HG03521 (cell line): ENCODE results near the gene KEAP1.
"Not testable (repeated sequence)": the region's sequence is repeated elsewhere in the genome, so short reads cannot be mapped to it uniquely, and the experiment has no call there.

Source experiments
- ATAC-seq: cut with Tn5 transposase; IDR thresholded peaks from one replicate; pipeline ENCODE4 v1.9.1; 2021; ENCODE audit warnings: mild to moderate bottlenecking, moderate library complexity; ENCODE audit not compliant: unreplicated experiment

The KEAP1 gene

DNA sequence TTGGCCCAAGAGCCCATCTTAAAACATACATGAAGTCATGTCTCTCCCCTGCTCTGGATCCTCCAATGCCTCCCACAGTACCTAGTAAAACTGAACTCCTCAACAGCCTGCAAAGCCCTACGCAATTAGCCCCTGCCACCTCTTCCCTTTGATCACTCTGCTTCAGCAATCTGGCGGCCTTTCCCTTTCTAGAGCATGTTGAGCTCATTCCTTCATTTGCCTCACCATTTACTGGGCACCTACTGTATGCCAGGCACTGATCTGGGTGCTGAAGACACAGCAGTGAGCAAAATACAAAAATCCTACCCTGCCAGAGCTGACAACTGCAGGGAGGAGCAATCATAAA is 2.9 kb downstream of the KEAP1 start:
- no peak for ATAC-seq

DNA sequence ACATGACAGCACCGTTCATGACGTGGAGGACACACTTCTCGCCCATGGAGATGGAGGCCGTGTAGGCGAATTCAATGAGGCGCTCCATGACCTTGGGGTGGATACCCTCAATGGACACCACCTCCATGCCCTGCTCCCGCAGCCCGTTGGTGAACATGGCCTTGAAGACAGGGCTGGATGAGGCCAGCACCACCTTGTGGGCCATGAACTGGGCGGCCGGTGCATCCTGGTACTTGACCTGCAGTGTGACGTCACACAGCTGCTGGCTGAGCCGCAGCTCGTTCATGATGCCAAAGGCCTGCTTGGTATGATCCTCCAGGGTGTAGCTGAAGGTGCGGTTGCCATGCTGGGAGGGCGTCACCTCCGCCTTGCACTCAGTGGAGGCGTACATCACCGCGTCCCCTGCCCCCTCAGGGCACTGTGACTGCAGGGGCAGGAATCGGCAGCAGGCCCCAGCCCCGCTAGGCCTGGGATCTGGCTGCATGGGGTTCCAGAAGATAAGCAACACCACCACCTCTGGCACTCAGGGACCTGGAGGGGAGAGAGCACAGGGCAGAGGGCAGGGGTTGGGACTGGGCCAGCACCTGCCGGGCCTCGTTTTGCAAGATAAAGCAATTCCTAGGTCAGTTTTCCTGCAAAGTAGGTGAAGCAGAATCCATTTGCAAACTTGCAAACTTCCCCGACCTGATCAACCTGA is 3.5 kb downstream of the KEAP1 start:
- no peak for ATAC-seq

DNA sequence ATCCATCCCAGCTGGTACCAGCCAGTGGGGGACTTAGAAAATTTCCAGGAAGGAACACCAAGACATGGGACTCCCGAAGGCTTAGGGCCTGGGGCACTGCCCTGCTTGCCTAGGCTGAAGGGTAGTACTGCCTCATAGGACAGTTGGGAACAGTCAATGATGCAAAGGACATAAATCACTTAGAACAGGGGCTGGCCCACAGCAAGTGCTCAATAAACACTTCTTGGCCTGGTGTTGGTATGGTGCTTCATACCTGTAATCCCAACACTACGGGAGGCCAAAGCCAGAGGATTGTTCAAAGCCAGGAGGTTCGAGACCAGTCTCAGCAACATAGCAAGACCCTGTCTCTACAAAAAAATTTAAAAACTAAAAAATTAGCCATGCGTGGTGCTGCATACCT is 5.8 kb downstream of the KEAP1 start:
- no peak for ATAC-seq

DNA sequence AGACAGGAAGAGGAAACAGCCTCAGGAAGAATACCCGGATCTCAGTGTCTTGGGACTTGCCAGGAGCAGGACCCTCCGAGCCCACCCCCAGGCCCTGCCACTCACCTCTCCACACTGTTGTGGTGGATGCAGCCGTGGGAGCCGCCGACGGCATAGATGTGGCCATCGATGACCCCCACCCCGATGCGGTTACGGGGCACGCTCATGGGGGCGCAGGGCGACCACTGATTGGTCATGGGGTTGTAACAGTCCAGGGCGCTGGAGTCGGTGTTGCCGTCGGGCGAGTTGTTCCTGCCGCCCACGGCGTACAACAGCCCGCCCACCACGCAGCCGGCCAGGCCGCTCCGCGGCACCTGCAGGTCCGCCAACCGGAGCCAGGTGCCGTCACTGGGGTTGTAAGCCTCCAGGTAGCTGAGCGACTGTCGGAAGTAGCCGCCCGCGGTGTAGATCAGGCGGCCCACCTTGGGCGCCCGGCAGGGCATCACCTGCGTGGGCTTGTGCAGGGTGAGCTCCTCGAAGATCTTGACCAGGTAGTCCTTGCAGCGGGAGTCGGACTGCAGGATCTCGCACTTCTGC is 11.6 kb downstream of the KEAP1 start:
- ATAC-seq = no peak

DNA sequence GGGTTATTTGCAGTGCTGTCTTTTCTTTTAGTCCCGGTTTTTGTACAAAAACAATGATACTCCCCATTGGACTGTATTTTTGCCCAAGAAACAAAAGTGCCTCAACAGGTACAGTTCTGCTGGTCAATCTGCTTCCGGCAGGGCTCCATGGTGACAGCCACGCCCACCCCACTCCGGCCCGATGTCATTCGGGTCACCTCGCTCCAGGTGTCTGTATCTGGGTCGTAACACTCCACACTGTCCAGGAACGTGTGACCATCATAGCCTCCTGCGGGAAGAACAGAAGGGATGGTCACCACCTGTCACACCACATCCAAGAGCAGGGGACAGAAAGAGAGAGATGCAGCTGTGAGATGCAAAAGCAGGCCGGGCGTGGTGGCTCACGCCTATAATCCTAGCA is 16.6 kb downstream of the KEAP1 start:
- ATAC-seq = no peak

DNA sequence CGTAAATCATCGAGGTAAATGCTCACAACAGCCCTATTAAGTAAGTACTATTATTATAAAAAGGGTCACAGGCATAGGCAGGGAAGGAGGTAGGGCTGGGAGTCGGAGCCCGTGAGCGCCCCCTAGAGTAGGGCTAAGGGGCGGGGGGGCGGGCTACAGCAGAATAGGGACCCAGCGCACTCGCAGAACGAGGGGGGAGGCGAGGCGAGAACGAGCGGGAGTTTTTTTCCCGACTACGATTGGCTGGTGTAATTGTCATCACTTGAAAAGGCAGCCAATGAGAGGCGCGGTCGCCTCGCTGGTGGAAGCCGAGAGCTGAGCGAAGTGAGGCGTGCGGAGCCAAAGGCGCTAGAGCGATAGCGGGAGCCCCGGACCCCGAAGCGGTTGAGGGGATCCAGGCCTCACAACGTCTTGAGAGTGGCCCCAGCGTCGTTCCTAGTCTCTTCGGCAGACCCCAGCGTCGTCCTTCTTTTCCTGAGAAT is 24.2 kb downstream of the KEAP1 start:
- ATAC-seq = no peak

DNA sequence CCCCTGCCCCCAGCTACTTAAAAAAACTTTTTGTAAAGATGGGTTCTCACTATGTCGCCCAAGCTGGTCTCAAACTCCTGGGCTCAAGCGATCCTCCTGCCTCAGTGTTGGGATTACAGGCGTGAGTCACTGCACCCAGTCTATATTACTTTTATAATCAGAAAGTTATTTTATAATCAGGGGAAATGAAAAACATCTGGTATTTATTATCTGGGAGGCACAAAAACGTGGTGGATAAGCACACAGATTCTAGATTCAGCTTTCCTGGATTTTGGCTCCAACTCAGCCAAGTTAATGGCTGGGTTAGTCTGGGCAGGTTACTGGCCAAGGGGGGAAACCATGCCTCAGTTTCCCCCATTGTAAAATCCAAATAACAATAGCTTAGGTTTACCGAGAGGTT is 24.7 kb downstream of the KEAP1 start:
- ATAC-seq = no peak

DNA sequence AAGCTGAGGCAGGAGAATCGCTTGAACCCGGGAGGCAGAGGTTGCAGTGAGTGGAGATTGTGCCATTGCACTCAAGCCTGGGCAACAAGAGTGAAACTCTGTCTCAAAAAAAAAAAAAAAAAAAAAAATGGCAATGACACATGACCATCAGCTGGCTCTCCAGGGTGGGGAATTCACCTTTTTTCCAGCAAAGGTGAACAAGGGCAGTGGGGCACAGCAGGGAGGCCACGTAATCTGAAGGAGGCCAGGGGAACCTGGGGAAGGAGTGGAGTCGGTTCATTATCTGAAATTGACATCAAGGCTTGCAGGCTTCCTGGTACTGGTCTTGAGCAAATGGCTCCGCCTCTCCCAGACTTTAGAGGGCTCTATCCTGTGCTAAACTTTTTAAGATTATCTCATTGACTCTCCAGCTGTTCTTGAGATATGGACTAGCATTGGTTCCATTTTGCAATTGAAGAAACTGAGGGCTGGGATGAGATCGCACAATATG is 28.1 kb downstream of the KEAP1 start:
- no peak for ATAC-seq

DNA sequence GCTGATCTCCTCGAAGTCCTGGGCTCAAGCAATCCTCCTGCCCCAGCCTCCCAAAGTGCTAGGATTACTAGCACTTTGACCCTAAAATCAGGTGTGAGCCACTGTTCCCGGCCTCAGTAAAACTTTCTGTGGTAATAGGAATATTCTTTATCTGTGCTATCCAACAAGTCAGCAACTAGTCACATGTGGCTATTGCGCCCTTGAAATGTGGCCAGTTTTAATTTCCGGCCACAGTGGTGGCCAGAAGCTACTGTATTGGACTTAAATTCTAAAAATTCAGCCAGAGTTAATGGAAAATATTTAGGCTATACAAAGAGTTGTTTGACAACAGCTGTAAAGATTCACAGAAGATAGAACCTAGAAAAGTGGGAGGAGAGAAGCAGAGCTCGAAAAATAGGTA is 30.0 kb downstream of the KEAP1 start:
- ATAC-seq = no peak

DNA sequence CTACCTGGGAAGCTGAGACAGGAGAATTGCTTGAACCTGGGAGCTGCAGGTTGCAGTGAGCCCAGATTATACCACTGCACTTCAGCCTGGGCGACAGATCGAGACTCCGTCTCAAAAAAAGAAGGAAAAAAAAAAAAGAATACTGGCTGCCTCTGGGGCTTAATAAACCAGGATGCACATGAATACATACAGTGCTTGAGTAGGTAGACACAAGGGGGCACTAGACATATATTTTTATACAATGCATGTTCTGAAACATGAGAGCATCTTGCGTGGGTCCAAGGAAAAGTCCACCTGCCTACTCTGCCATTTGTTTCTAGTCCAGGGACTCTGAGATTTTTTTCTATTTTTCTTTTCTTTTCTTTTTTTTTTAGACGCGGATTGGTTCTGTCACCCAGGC is 31.2 kb downstream of the KEAP1 start:
- ATAC-seq = no peak

DNA sequence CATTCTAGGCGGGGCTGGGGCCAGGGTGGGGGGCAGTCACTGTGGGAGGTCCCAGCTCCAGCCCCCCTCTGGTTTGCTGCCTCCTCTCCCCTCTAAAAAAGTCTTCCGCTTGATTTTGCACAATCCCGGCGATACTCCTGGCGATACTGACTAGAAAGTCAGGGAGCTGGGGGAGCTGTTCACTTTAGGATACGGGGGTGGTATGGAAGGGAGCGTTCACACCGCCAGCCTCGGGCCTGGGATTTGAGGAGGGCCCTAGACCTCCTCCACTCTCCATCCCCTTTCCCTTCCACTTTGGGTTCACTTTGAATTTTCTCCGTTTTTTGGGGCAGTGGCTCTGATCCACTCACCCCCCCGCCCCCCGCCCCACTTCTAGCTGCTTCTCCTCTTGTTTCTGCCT is 35.0 kb downstream of the KEAP1 start:
- no peak for ATAC-seq

DNA sequence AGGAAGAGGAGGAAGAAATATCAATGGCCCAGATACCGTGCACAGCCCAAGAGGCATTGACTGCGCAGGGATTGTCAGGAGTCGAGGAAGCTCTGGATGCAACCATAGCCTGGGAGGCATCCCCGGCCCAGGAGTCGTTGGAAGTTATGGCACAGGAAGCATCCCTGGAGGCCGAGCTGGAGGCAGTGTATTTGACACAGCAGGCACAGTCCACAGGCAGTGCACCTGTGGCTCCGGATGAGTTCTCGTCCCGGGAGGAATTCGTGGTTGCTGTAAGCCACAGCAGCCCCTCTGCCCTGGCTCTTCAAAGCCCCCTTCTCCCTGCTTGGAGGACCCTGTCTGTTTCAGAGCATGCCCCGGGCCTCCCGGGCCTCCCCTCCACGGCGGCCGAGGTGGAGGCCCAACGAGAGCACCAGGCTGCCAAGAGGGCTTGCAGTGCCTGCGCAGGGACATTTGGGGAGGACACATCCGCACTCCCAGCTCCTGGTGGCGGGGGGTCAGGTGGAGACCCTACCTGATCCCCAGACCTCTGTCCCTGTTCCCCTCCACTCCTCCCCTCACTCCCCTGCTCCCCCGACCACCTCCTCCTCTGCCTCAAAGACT is 36.0 kb downstream of the KEAP1 start:
- ATAC-seq = no peak

DNA sequence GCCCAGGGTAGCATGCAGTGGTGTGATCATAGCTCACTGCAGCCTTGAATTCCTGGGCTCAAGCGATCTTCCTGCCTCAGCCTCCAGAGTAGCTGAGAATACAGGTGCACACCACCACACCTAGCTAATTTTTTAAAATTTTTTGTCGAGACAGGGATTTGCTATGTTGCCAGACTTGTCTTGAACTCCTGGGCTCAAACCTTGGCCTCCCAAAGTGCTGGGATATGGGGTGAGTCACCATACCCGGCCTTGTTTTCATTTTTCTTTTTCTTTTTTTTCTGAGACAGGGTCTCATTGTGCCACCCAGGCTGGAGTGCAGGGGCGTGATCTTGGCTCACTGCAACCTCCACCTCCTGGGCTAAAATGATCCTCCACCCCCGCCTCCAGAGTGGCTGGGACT is 38.7 kb downstream of the KEAP1 start:
- no peak for ATAC-seq

DNA sequence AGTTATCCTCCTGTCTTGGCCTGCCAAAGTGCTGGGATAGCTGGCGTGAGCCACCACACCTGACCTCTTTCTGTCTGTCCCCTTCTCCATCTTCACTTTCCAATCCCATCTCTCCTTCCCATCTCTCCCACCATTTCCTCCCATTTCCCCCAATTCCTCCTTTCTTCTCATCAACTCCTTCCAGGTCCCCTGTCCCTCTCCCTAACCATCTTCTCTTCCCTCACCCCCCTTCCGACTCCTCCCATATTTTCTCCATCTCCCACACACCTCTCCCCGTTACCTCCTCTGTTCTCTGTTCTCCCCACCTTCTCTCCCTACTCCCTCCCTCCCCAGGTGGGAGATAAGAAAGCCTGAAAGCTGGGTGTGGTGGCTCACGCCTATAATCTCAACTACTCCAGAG is 40.6 kb downstream of the KEAP1 start:
- ATAC-seq = no peak

DNA sequence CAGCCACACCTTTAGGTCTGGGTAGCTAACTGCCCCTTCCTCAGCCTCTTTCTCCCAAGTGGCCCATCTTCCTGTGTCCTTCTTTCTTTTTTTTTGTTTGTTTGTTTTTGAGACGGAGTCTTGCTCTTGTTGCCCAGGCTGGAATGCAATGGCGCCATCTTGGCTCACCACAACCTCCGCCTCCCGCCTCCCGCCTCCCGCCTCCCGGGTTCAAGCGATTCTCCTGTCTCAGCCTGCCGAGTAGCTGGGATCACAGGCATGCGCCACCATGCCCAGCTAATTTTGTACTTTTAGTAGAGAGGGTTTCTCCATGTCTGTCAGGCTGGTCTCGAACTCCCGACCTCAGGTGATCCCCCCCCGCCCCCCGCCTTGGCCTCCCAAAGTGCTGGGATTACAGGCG is 41.1 kb downstream of the KEAP1 start:
- not testable (repeated sequence) for ATAC-seq

DNA sequence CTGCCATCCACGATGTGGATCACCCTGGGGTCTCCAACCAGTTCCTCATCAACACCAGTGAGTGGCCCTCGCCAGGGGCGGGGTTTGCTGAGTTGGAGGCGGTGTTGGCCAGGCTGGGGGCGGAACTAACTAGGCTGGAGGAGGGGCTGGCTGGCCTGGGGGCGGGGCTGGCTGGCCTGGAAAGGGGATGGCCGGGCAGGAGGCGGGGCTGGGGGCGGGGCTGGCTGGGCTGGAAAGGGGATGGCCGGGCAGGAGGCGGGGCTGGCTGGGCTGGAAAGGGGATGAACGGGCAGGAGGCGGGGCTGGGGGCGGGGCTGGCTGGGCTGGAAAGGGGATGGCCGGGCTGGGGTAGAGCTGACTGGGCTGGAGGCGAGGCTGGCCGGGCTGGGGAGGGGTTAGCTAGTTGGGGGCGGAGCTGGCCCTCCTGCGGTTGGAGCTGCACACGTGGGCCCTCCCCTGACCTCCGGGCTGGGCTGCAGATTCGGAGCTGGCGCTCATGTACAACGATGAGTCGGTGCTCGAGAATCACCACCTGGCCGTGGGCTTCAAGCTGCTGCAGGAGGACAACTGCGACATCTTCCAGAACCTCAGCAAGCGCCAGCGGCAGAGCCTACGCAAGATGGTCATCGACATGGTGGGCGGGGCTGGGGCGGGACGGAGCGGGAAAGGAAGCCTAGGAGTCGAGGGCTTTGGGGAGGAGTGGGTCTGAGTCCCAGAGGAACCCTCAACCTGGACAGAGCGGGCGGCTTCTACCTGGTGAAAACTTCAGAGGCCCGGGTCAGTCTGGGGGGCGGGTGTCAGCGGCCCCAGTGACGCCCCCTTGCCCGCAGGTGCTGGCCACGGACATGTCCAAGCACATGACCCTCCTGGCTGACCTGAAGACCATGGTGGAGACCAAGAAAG is 41.9 kb downstream of the KEAP1 start:
- peak; percentile 82 for ATAC-seq

DNA sequence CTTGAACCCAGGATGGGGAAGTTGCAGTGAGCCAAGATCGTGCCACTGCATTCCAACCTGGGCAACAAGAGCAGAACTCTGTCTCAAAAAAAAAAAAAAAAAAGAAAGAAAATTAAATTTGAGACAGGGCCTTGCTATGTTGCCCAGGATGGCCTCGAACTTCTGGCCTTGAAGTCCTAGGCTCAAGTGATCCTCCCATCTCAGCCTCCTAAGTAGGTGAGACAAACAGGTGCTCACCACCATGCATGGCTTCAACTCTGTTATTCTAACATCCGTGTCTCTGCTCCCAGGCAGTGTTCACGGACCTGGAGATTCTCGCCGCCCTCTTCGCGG is 42.5 kb downstream of the KEAP1 start:
- no peak for ATAC-seq

DNA sequence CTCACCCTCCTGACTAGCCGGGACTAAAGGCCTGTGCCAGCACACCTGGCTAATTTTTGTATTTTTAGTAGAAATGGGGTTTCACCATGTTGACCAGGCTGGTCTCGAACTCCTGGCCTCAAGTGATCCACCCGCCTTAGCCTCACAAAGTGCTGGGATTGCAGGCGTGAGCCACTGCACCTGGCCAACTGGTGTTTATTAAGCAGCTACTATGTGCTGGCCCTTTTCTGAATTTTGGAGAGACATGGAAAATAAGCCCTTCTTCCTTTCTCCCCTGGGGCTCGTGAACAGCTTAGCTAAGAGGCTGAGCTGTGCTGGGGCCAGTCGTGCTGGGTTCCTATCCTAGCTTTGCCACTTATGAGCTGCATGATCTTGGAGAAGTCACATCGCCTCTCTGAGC is 44.4 kb downstream of the KEAP1 start:
- not testable (repeated sequence) for ATAC-seq

DNA sequence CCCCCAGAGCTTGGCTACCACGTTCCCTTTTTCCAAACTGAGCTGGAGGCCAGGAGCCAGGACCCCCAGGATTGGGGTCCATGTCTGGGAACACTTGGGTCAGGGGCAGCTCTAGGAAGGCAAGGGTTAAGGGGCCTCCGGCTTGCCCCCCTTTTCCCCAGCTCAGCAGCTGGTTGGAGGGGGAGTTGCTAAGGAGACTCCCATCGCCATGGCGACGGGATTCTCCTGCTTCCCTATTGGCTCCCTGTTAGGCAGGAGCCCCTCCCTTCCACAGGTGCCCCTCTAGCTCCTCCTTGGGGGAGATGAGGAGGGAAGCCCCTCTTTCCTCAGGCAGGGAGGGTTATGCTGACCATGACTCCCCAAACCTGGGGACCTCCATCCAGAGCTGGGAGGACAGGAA is 48.9 kb downstream of the KEAP1 start:
- no peak for ATAC-seq

DNA sequence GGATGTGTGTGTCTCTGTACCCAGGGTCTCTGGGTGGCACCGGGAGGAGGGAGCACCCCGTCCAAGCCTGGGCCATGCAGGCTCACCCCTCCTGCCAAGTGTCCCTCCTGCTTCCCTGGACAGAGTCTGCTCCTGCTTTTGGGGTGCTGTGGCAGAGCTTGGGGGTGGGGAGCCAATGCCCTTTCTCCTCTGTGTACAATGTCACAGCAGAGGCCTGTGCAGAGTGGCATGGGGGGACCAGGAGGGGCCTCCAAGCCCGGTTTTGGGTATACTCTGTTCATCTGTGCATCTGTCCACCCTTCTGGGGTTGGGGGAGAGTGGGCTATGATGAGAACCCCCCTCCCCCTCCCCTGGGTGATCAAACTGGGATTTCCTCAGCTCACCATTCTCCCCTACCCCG is 49.3 kb downstream of the KEAP1 start:
- no peak for ATAC-seq

DNA sequence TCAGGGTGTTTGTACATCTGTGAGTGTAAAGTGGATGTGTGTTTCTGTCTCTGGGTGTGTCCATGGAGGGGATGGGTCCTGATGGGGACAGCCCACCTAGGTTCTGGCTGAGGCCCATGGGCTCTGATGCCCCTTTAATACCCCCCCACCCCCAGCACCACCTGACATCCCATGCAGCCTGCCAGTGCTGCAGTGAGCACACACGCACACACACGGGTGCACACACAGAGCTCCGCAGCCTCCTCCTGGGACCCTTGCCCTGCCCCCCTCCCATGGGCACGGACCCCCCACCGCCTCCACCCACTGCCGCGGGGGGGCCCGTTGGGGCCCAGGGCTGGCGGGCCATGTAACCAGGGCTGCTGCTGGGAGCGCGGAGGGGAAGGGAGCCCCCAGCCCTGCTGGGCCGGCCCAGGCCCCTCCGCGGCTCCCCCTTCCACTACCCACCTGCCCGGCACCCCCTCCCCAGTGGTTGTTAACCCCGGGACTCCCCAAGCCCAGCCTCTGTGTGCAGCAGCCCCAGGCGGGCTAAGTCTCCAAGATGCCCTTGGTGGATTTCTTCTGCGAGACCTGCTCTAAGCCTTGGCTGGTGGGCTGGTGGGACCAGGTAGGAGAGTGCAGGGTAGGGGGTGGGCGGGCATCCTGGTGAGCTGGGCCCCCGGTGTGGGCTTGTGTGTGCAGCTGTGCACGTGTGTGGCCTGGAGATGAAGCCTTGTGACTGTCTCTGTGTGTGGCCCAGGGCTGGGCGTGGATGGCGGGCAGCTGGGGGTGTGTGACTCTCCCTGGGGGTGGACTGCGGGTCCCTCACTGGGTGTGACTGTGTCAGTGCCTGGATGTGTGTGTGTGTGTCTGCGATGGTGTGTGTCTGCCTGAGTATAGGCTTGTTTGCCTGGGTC is 50.2 kb downstream of the KEAP1 start:
- ATAC-seq = no peak
